SK-N-SH treated with all-trans-retinoic acid at 6 μM for 48 hours (cell line): ENCODE data around the gene KIF13A.

Source experiments
- ATAC-seq: fragments of 200-7000 bp; cut with Tn5 transposase; 3 replicates; pipeline ENCODE4 v1.9.1; 2020; ENCODE audit warnings: mild to moderate bottlenecking, moderate library complexity
- ARNTL ChIP-seq: fragments of 450-650 bp; formaldehyde crosslinking; IDR thresholded peaks from 2 replicates; pipeline ENCODE4 v1.5.0; 2020; ENCODE audit warnings: low read depth, mild to moderate bottlenecking, moderate library complexity, borderline replicate concordance
- CSDC2 ChIP-seq: fragments of 250-450 bp; sonication (Bioruptor Pico); IDR thresholded peaks from 2 replicates; pipeline ENCODE4 v1.5.0; 2020; ENCODE audit warnings: mild to moderate bottlenecking, moderate library complexity
- ESRRG ChIP-seq: fragments of 250-450 bp; sonication (Bioruptor Pico); IDR thresholded peaks from 2 replicates; pipeline ENCODE4 v1.6.1; 2021; ENCODE audit warnings: mild to moderate bottlenecking
- GLIS3 ChIP-seq: fragments of 250-450 bp; sonication (Bioruptor Pico); IDR thresholded peaks from 2 replicates; pipeline ENCODE4 v1.5.0; 2020; ENCODE audit warnings: mild to moderate bottlenecking, moderate library complexity
- ISL1 ChIP-seq: fragments of 250-450 bp; sonication (Bioruptor Pico); IDR thresholded peaks from 2 replicates; pipeline ENCODE4 v2.1.2; 2022; ENCODE audit warnings: mild to moderate bottlenecking, moderate library complexity
- OSR1 ChIP-seq: fragments of 250-450 bp; sonication (Bioruptor Pico); IDR thresholded peaks from 2 replicates; pipeline ENCODE4 v1.8.0; 2022; ENCODE audit warnings: moderate library complexity, mild to moderate bottlenecking, inconsistent platforms
- PPARA ChIP-seq: fragments of 250-450 bp; sonication (Bioruptor Pico); IDR thresholded peaks from 2 replicates; pipeline ENCODE4 v1.5.0; 2020; ENCODE audit warnings: mild to moderate bottlenecking, borderline replicate concordance
- RARB ChIP-seq: fragments of 250-450 bp; sonication (Bioruptor Pico); IDR thresholded peaks from 2 replicates; pipeline ENCODE4 v1.8.0; 2021; ENCODE audit warnings: mild to moderate bottlenecking, moderate library complexity
- SNAI2 ChIP-seq: fragments of 250-450 bp; sonication (Bioruptor Pico); IDR thresholded peaks from 2 replicates; pipeline ENCODE4 v1.5.0; 2020; ENCODE audit warnings: mild to moderate bottlenecking, moderate library complexity
- TCF4 ChIP-seq: fragments of 250-450 bp; sonication (Bioruptor Pico); IDR thresholded peaks from 2 replicates; pipeline ENCODE4 v1.8.0; 2021; ENCODE audit warnings: mild to moderate bottlenecking, moderate library complexity, borderline replicate concordance
- TOX ChIP-seq: fragments of 250-450 bp; sonication (Bioruptor Pico); IDR thresholded peaks from 2 replicates; pipeline ENCODE4 v1.8.0; 2021; ENCODE audit warnings: mild to moderate bottlenecking, moderate library complexity, borderline replicate concordance
- ZC3H10 ChIP-seq: fragments of 250-450 bp; sonication (Bioruptor Pico); IDR thresholded peaks from 2 replicates; pipeline ENCODE4 v1.5.1; 2021; ENCODE audit warnings: mild to moderate bottlenecking, moderate library complexity
- ZFP3 ChIP-seq: fragments of 250-450 bp; sonication (Bioruptor Pico); IDR thresholded peaks from 2 replicates; pipeline ENCODE4 v1.5.0; 2020; ENCODE audit warnings: mild to moderate bottlenecking, moderate library complexity
- ZFP30 ChIP-seq: fragments of 450-650 bp; formaldehyde crosslinking; IDR thresholded peaks from 2 replicates; pipeline ENCODE4 v1.5.0; 2022; ENCODE audit warnings: mild to moderate bottlenecking, moderate library complexity
- ZNF565 ChIP-seq: fragments of 450-650 bp; formaldehyde crosslinking; conservative IDR thresholded peaks from 2 replicates; pipeline ENCODE4 v1.5.0; 2020; ENCODE audit warnings: low read depth, mild to moderate bottlenecking, moderate library complexity
- ZNF70 ChIP-seq: fragments of 450-650 bp; formaldehyde crosslinking; IDR thresholded peaks from 2 replicates; pipeline ENCODE4 v1.5.0; 2020; ENCODE audit warnings: mild to moderate bottlenecking, moderate library complexity
- ZNF8 ChIP-seq: fragments of 450-650 bp; formaldehyde crosslinking; IDR thresholded peaks from 2 replicates; pipeline ENCODE4 v1.5.0; 2020; ENCODE audit warnings: mild to moderate bottlenecking, moderate library complexity
- TF ChIP-seq, protein P1 (sequence below): fragments of 250-450 bp; sonication (Bioruptor Pico); IDR thresholded peaks from 2 replicates; pipeline ENCODE4 v1.5.1; 2020; ENCODE audit warnings: low read depth, mild to moderate bottlenecking, moderate library complexity
- TF ChIP-seq, protein P2 (sequence below): fragments of 250-450 bp; sonication (Bioruptor Pico); IDR thresholded peaks from 2 replicates; pipeline ENCODE4 v1.5.0; 2020; ENCODE audit warnings: mild to moderate bottlenecking, moderate library complexity
- TF ChIP-seq, protein P3 (sequence below): fragments of 250-450 bp; sonication (Bioruptor Pico); IDR thresholded peaks from 2 replicates; pipeline ENCODE4 v1.8.0; 2021; ENCODE audit warnings: low read depth, mild to moderate bottlenecking, moderate library complexity, borderline replicate concordance
- TF ChIP-seq, protein P4 (sequence below): fragments of 250-450 bp; sonication (Bioruptor Pico); IDR thresholded peaks from 2 replicates; pipeline ENCODE4 v1.8.0; 2020; ENCODE audit warnings: mild to moderate bottlenecking, moderate library complexity, borderline replicate concordance
- TF ChIP-seq, protein P5 (sequence below): fragments of 250-450 bp; sonication (Bioruptor Pico); IDR thresholded peaks from 2 replicates; pipeline ENCODE4 v1.5.1; 2021; ENCODE audit warnings: mild to moderate bottlenecking, moderate library complexity

The KIF13A gene

DNA sequence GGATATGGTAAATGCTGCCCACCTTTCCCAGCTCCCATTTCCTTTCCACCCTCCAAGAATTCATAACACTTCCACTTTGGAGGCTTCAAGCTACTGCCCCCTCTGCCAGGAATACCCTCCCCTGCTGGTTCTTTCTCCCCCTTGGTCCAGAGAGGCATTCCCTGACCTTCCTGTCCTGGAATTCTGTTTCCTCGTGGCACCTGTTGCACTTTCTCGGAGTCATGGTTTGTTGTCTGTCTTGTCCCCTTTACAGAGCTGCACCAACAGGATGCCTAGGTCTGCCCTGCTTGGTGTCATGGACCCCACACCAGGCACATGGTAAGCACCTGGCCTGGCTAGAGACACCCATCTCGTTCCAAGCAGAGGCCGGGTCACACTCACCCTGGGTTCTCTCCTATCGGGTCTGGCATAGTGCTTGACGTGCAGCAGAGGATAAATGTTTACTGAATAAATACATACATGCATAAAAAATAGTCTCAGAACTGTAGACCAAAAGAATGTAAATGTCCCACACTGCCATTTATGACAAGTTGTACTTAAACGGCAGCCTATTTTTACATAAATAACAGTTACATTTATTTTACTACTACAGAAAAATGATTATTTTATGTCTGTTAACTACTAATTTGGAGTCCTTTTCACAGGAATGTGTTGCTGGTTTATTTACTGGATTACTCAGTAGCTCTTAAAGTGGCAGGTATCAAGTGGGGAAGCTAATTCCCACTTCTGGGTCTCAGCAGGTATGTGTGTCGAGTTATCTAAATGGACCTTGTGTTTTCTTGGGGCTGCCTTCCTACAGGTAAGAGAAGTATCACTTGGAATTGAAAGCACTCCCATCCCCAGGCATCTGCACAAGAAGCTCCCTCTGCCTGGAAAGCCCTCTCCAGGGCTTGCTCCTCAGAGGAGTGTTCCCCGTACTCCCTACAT is 69.3 kb downstream of the KIF13A start:
- no peak for ATAC-seq

DNA sequence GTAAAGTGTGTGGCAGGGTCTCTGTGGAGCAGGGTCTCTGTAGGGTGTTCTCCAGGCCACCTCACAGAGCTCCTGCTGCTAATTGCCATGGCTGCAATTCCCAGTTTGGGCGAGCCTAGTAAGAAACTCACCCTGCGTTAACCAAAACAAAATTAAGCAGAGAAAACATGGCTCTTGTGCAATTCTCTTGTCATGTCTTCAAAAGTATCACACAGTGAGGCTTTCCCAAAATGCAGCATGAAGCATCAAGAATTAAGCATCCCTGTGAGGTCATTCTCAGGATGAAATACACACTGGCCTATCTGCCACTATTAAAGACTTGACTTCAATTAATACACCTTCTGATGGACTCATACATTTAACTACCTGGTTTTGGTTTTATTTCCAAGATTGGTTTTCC is 72.8 kb downstream of the KIF13A start:
- no peak for ATAC-seq
- TF ChIP-seq TCF4 (no peak), ARNTL (CRISPR knock-in tag) (no peak), ZFP30 (CRISPR knock-in tag) (no peak), PPARA (no peak), ESRRG (CRISPR knock-in tag) (no peak), GLIS3 (no peak), RARB (CRISPR knock-in tag) (no peak), ZFP3 (CRISPR knock-in tag) (no peak), ISL1 (no peak), SNAI2 (CRISPR knock-in tag) (no peak), ZNF8 (CRISPR knock-in tag) (no peak), ZC3H10 (CRISPR knock-in tag) (no peak)
- TF ChIP-seq, protein P1, sequence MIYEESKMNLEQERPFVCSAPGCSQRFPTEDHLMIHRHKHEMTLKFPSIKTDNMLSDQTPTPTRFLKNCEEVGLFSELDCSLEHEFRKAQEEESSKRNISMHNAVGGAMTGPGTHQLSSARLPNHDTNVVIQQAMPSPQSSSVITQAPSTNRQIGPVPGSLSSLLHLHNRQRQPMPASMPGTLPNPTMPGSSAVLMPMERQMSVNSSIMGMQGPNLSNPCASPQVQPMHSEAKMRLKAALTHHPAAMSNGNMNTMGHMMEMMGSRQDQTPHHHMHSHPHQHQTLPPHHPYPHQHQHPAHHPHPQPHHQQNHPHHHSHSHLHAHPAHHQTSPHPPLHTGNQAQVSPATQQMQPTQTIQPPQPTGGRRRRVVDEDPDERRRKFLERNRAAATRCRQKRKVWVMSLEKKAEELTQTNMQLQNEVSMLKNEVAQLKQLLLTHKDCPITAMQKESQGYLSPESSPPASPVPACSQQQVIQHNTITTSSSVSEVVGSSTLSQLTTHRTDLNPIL (CRISPR knock-in tag): no peak
- TF ChIP-seq, all 23 proteins: peak for 0

More for the DNA sequence above, 69.3 kb downstream of the KIF13A start:
- TF ChIP-seq TCF4: no peak
- no peak for TF ChIP-seq ZNF8 (CRISPR knock-in tag)
- no peak for TF ChIP-seq ZNF565
- TF ChIP-seq ZC3H10 (CRISPR knock-in tag): no peak
- no peak for TF ChIP-seq ZNF70 (CRISPR knock-in tag)
- TF ChIP-seq, protein P2, sequence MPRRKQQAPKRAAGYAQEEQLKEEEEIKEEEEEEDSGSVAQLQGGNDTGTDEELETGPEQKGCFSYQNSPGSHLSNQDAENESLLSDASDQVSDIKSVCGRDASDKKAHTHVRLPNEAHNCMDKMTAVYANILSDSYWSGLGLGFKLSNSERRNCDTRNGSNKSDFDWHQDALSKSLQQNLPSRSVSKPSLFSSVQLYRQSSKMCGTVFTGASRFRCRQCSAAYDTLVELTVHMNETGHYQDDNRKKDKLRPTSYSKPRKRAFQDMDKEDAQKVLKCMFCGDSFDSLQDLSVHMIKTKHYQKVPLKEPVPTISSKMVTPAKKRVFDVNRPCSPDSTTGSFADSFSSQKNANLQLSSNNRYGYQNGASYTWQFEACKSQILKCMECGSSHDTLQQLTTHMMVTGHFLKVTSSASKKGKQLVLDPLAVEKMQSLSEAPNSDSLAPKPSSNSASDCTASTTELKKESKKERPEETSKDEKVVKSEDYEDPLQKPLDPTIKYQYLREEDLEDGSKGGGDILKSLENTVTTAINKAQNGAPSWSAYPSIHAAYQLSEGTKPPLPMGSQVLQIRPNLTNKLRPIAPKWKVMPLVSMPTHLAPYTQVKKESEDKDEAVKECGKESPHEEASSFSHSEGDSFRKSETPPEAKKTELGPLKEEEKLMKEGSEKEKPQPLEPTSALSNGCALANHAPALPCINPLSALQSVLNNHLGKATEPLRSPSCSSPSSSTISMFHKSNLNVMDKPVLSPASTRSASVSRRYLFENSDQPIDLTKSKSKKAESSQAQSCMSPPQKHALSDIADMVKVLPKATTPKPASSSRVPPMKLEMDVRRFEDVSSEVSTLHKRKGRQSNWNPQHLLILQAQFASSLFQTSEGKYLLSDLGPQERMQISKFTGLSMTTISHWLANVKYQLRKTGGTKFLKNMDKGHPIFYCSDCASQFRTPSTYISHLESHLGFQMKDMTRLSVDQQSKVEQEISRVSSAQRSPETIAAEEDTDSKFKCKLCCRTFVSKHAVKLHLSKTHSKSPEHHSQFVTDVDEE (CRISPR knock-in tag): no peak
- no peak for TF ChIP-seq ZFP3 (CRISPR knock-in tag)
- TF ChIP-seq ISL1: no peak
- TF ChIP-seq, protein P3, sequence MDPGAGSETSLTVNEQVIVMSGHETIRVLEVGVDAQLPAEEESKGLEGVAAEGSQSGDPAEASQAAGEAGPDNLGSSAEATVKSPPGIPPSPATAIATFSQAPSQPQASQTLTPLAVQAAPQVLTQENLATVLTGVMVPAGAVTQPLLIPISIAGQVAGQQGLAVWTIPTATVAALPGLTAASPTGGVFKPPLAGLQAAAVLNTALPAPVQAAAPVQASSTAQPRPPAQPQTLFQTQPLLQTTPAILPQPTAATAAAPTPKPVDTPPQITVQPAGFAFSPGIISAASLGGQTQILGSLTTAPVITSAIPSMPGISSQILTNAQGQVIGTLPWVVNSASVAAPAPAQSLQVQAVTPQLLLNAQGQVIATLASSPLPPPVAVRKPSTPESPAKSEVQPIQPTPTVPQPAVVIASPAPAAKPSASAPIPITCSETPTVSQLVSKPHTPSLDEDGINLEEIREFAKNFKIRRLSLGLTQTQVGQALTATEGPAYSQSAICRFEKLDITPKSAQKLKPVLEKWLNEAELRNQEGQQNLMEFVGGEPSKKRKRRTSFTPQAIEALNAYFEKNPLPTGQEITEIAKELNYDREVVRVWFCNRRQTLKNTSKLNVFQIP (CRISPR knock-in tag): no peak
- no peak for TF ChIP-seq TOX (CRISPR knock-in tag)
- TF ChIP-seq ESRRG (CRISPR knock-in tag): no peak
- no peak for TF ChIP-seq ARNTL (CRISPR knock-in tag)
- no peak for TF ChIP-seq ZFP30 (CRISPR knock-in tag)
- no peak for TF ChIP-seq CSDC2 (CRISPR knock-in tag)
- TF ChIP-seq, protein P4, sequence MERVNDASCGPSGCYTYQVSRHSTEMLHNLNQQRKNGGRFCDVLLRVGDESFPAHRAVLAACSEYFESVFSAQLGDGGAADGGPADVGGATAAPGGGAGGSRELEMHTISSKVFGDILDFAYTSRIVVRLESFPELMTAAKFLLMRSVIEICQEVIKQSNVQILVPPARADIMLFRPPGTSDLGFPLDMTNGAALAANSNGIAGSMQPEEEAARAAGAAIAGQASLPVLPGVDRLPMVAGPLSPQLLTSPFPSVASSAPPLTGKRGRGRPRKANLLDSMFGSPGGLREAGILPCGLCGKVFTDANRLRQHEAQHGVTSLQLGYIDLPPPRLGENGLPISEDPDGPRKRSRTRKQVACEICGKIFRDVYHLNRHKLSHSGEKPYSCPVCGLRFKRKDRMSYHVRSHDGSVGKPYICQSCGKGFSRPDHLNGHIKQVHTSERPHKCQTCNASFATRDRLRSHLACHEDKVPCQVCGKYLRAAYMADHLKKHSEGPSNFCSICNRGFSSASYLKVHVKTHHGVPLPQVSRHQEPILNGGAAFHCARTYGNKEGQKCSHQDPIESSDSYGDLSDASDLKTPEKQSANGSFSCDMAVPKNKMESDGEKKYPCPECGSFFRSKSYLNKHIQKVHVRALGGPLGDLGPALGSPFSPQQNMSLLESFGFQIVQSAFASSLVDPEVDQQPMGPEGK (CRISPR knock-in tag): no peak
- no peak for TF ChIP-seq PPARA
- TF ChIP-seq, protein P5, sequence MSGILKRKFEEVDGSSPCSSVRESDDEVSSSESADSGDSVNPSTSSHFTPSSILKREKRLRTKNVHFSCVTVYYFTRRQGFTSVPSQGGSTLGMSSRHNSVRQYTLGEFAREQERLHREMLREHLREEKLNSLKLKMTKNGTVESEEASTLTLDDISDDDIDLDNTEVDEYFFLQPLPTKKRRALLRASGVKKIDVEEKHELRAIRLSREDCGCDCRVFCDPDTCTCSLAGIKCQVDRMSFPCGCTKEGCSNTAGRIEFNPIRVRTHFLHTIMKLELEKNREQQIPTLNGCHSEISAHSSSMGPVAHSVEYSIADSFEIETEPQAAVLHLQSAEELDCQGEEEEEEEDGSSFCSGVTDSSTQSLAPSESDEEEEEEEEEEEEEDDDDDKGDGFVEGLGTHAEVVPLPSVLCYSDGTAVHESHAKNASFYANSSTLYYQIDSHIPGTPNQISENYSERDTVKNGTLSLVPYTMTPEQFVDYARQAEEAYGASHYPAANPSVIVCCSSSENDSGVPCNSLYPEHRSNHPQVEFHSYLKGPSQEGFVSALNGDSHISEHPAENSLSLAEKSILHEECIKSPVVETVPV (CRISPR knock-in tag): no peak
- no peak for TF ChIP-seq OSR1 (CRISPR knock-in tag)
